Suprapubic skin (tissue), 4 donors: ENCODE data around the gene CHMP3. TPM values are rescaled to one million over a fixed set of nuclear protein-coding genes. Genes with fewer than 3 reads are reported as not detected.

Experiments used
- DNase-seq, 2 donors: peaks; one replicate each; pipeline ENCODE4 v3.0.0-alpha.2; 2019; ENCODE audit warnings: low spot score in 2 of 2
- H3K27ac ChIP-seq: fragments of 200-600 bp; sonication (generic); one replicate; pipeline ENCODE4 v1.5.1; 2019
- H3K27me3 ChIP-seq: fragments of 200-600 bp; sonication (generic); one replicate; pipeline ENCODE4 v1.5.1; 2019
- H3K36me3 ChIP-seq: fragments of 200-600 bp; sonication (generic); one replicate; pipeline ENCODE4 v1.5.1; 2019
- H3K4me1 ChIP-seq: fragments of 200-600 bp; sonication (generic); one replicate; pipeline ENCODE4 v1.5.1; 2019
- H3K4me3 ChIP-seq: fragments of 200-600 bp; sonication (generic); one replicate; pipeline ENCODE4 v1.5.1; 2019; ENCODE audit warnings: mild to moderate bottlenecking
- H3K9me3 ChIP-seq: fragments of 200-600 bp; sonication (generic); one replicate; pipeline ENCODE4 v1.5.1; 2019
- EP300 ChIP-seq: sonication (generic); formaldehyde crosslinking; IDR thresholded peaks from one replicate; pipeline ENCODE4 v1.6.1; 2017; ENCODE audit warnings: antibody characterized with exemption
- POLR2A ChIP-seq, 2 donors: fragments of 450-650 bp; IDR thresholded peaks; one replicate each; pipeline ENCODE4 v1.6.1; 2017; ENCODE audit warnings: antibody characterized with exemption in 2 of 2, mild to moderate bottlenecking in 2 of 2, moderate library complexity in 2 of 2
- POLR2AphosphoS5 ChIP-seq, 3 donors: sonication (generic); formaldehyde crosslinking; IDR thresholded peaks; one replicate each; pipeline ENCODE4 v1.6.1; 2017; ENCODE audit warnings: antibody characterized with exemption in 3 of 3
- WGBS: methylation state at CpG from one replicate; pipeline ENCODE4 v1.1.5; 2018; 5-methylcytosine and 5-hydroxymethylcytosine counted together
- total RNA-seq, 4 donors: library from RNA; depleted of rRNA; stranded (reverse); fragments of >200 nt; gene quantifications; one replicate each; pipeline ENCODE4 v1.1.0, GENCODE V29; 2016
- TF ChIP-seq, protein P1 (sequence below), 2 donors: fragments of 200-600 bp in 1 of 2; fragments of 450-650 bp in 1 of 2; sonication (generic) in 1 of 2; IDR thresholded peaks; one replicate each; pipeline ENCODE4 v1.5.1; 2016 to 2019; ENCODE audit warnings: antibody characterized with exemption in 2 of 2, mild to moderate bottlenecking in 1 of 2, moderate library complexity in 1 of 2

CHMP3 gene
- 100 to 1,000 TPM in 1 of 4 donors, 10 to 100 TPM in 3; 77.5 to 104 (median 92.4) TPM for total RNA-seq

DNA sequence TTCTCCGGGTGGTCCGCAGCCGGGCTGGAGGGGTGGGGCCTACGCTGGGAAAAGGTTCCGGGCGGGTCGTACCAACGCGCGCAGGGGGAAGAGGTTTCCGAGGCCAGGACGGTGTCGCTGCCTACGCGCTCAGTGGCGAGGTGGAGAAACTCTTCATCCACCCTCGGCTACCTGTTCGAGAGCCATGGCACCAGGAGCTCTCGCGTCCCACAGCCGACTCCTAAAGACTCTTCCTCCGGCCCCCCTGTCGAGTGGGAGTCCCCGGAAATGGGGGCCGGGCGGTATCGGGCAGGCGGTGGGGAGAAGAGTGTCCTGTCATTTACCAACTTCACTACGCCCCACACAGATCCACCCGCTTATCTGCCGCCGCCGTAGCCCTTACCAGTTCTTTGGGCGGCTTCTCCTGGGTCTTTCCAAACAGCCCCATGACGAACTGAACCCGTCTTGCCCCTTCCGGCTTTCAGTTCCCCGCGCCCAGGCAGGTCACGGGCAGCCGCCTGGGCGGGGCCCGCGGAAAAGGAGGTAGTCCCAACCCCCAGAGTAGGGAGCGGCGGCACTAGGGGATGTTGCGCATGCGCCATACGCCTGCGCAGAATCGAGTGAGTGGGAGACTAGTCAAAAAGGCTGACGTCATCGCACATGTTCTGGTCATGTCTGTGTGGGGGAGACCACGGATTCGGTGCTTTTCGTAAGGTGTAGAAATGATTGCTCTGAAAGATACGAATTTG lies at the start of gene CHMP3:
CHMP3 (minus strand) TSS at position 522 of the 728 bp plus-strand sequence; CDS start at position 427, 95 bp downstream.
- WGBS, result under 1% methylated on average over 34 of the region's 57 CpGs
- Histone ChIP-seq H3K4me3 (peak within 1 kb of the TSS; percentile 92), H3K4me1 (peaks cover 36% of the 10 kb centered on the region), H3K27me3 (no peaks in the 10 kb centered on the region), H3K27ac (peak within 1 kb of the TSS; percentile 100), H3K9me3 (no peaks in the 10 kb centered on the region), H3K36me3 (no peaks in the 10 kb centered on the region)
- DNase-seq, result peak; percentile 97 to 98
- TF ChIP-seq EP300 (no peak), POLR2A (IDR thresholded peaks at IDR 0.05) (peak in 1 of 2 donors; percentile 70), POLR2AphosphoS5 (IDR thresholded peaks at IDR 0.05) (peak in 2 of 3 donors; percentile 15 to 75)
- TF ChIP-seq, protein P1, sequence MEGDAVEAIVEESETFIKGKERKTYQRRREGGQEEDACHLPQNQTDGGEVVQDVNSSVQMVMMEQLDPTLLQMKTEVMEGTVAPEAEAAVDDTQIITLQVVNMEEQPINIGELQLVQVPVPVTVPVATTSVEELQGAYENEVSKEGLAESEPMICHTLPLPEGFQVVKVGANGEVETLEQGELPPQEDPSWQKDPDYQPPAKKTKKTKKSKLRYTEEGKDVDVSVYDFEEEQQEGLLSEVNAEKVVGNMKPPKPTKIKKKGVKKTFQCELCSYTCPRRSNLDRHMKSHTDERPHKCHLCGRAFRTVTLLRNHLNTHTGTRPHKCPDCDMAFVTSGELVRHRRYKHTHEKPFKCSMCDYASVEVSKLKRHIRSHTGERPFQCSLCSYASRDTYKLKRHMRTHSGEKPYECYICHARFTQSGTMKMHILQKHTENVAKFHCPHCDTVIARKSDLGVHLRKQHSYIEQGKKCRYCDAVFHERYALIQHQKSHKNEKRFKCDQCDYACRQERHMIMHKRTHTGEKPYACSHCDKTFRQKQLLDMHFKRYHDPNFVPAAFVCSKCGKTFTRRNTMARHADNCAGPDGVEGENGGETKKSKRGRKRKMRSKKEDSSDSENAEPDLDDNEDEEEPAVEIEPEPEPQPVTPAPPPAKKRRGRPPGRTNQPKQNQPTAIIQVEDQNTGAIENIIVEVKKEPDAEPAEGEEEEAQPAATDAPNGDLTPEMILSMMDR (IDR thresholded peaks at IDR 0.05), result no peak

DNA sequence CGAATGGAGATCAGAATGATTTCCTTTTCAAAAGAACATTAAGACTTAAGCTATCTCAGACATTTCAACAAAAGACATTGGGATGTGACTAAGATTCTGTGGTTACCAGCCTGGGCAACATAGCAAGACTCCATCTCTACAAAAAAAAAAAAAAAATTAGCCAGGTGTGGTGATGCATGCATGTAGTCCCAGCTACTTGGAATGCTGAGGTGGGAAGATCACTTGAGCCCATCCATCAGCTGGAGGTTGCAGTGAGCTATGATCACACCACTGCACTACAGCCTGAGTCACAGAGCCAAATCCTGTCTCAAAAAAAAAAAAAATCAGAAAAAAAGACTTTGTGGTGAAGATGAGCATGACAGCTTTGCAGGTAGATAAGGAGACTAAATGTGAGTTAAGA lies 47.6 kb upstream of the CHMP3 start:
- Histone ChIP-seq H3K36me3 (peaks cover 64% of the 10 kb centered on the region), H3K4me1 (no peaks in the 10 kb centered on the region), H3K27me3 (no peaks in the 10 kb centered on the region), H3K9me3 (no peaks in the 10 kb centered on the region), H3K4me3 (no peak overlapping the region), H3K27ac (no peak overlapping the region)
- WGBS, result 95% methylated on average over 1 of the region's 1 CpG
- TF ChIP-seq, protein P1 (IDR thresholded peaks at IDR 0.05), result no peak
- DNase-seq, result no peak

- no peaks in the 10 kb centered on the region for H3K27me3 ChIP-seq
- H3K27ac ChIP-seq, result no peak overlapping the region
- WGBS, result 85% methylated on average over 2 of the region's 2 CpGs
- no peak for DNase-seq
- peaks cover 68% of the 10 kb centered on the region for H3K36me3 ChIP-seq
- no peak overlapping the region for H3K4me3 ChIP-seq
- H3K4me1 ChIP-seq, result no peaks in the 10 kb centered on the region
- H3K9me3 ChIP-seq, result no peaks in the 10 kb centered on the region
- TF ChIP-seq POLR2AphosphoS5 (IDR thresholded peaks at IDR 0.05) (no peak), EP300 (no peak), POLR2A (IDR thresholded peaks at IDR 0.05) (no peak)
- TF ChIP-seq, protein P1 (IDR thresholded peaks at IDR 0.05), result no peak
Observed at GRCh38 chr2:86608832-86609410, 45.7 kb upstream of the CHMP3 start.

DNA sequence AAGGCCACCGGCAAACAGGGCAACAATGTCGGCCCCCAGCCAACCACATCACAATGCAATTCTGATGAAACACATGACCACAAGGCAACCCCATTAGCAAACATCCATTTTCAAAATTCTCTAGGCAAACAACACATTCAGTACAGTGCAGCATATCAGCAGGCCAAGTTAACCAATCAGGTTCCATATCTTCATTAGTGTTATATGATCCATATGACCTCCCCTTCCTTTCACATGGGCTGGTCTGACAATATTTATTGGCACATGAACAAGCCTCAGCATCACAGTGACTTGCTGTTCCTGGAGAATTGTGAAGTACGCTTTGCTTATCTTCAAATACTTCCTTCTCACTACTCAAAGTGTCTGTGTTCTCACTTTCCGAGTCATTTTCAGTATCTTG lies 40.7 kb upstream of the CHMP3 start:
- Histone ChIP-seq H3K4me3 (no peak overlapping the region), H3K4me1 (peaks cover 5% of the 10 kb centered on the region), H3K27me3 (no peaks in the 10 kb centered on the region), H3K36me3 (peaks cover 46% of the 10 kb centered on the region), H3K9me3 (no peaks in the 10 kb centered on the region), H3K27ac (no peak overlapping the region)
- TF ChIP-seq EP300 (no peak), POLR2A (IDR thresholded peaks at IDR 0.05) (no peak)
- DNase-seq, result no peak
- 78% methylated on average over 4 of the region's 4 CpGs for WGBS

DNA sequence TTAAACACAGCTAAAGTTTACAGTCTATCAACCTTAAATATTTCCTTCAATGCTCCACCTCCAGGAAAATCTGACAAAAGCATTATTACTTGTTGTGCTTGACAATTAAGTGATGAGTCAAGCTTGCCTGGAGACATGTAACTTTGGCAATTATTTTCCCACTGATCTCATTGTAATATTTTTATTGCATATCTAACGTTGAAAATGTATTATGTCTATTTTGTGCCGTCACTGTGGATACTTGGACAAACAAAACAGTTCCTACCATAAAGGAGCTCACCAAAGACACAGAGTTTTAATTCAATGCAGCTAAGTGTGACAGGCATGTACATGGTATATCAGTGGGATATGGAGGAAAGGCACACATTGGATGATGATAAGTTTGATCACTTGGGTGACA lies 35.7 kb upstream of the CHMP3 start:
- 23% methylated on average over 2 of the region's 2 CpGs for WGBS
- H3K27ac ChIP-seq, result no peak overlapping the region

More for the DNA sequence above, 35.7 kb upstream of the CHMP3 start:
- no peak for TF ChIP-seq POLR2A (IDR thresholded peaks at IDR 0.05)
- TF ChIP-seq, protein P1 (IDR thresholded peaks at IDR 0.05), result no peak
- H3K27me3 ChIP-seq, result no peaks in the 10 kb centered on the region
- H3K9me3 ChIP-seq, result no peaks in the 10 kb centered on the region
- H3K4me3 ChIP-seq, result no peak overlapping the region
- peaks cover 7% of the 10 kb centered on the region for H3K36me3 ChIP-seq
- H3K4me1 ChIP-seq, result peaks cover 8% of the 10 kb centered on the region
- DNase-seq, result no peak
